NB4 (cell line): Measurements from ENCODE around the gene MYO15B.

Experiments used
- MYC ChIP-seq: IDR thresholded peaks from 2 replicates; pipeline ENCODE4 v1.6.1; 2011; ENCODE audit warnings: low read depth, low read length
- POLR2A ChIP-seq: IDR thresholded peaks from 2 replicates; pipeline ENCODE4 v1.6.1; 2011; ENCODE audit warnings: mild to moderate bottlenecking; ENCODE audit not compliant: insufficient read length; ENCODE audit errors: extremely low read depth
- TF ChIP-seq, protein P1 (sequence below): IDR thresholded peaks from one replicate; pipeline ENCODE4 v1.5.1; 2012; ENCODE audit warnings: low read depth, low read length

DNA sequence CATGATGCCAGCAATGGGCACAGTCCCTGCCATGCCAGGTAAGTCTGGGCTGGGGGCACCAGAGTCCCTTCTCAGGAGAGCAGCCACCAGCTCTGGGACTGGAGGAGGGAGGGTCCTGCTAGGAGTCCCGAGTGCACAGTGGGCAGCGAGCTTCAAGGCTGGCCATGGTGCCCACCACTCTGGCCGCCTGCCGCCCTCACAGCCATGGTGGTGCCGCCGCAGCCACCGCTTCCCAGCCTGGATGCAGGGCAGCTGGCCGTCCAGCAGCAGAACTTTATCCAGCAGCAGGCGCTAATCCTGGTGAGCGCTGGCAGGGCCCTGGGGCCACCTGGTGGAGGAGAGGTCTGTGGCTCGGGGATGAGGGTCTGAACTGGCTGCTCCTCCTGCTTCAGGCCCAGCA lies 27.7 kb downstream of the MYO15B start:
- TF ChIP-seq, protein P1, sequence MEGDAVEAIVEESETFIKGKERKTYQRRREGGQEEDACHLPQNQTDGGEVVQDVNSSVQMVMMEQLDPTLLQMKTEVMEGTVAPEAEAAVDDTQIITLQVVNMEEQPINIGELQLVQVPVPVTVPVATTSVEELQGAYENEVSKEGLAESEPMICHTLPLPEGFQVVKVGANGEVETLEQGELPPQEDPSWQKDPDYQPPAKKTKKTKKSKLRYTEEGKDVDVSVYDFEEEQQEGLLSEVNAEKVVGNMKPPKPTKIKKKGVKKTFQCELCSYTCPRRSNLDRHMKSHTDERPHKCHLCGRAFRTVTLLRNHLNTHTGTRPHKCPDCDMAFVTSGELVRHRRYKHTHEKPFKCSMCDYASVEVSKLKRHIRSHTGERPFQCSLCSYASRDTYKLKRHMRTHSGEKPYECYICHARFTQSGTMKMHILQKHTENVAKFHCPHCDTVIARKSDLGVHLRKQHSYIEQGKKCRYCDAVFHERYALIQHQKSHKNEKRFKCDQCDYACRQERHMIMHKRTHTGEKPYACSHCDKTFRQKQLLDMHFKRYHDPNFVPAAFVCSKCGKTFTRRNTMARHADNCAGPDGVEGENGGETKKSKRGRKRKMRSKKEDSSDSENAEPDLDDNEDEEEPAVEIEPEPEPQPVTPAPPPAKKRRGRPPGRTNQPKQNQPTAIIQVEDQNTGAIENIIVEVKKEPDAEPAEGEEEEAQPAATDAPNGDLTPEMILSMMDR: no peak
- no peak for TF ChIP-seq MYC
- TF ChIP-seq POLR2A: no peak
